ENCODE measurements around the gene CCDC85C. TPM values are rescaled to one million over a fixed set of nuclear protein-coding genes. Genes with fewer than 3 reads are reported as not detected.

The CCDC85C gene
- total RNA-seq, 4 donors from 2014 or later, result 0.88 to 56.3 (median 13.6) TPM

DNA sequence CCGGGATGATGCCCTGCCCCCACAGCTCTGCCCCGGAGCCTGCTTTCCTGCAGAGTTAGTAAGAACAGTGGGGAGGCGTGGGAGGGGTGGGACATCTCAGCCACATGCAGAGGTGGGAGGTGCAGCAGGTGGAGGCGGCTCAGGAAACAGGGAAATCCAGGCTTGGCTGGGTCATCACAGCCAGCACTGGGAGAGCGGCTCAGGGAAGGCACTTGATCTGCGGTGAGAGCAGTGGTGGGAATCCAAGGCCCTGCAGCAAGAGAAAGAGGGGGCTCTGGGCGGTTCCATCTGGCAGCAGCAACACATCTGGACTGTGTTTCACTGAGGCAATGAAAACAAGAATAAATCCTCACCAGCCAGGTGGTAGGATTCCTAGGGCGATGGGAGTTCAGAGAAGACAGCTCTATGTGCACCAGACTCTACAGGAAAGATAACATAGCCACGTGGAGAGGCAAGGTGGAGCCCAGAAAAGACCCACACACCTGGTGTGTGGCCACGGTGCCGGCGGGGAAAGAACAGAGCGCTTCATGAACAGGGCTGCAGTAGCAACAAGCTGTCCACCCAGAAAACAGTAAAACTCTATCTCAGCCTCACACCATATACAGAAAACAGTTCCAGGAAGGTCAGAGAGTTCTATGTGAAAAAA lies 57.6 kb downstream of the CCDC85C start:
- Histone ChIP-seq H3K27me3 (no peaks in the 10 kb centered on the region), H3K4me3 (no peak overlapping the region), H3K36me3 (no peaks in the 10 kb centered on the region), H3K9me3 (no peaks in the 10 kb centered on the region), H3K4me1 (no peaks in the 10 kb centered on the region), H3K27ac (peak overlapping the region; percentile 13 to 42)
- intact Hi-C loops (cut with DNase I; ENCODE audit: low total_unique reads), result no loop called here
- no peak for TF ChIP-seq POLR2A (IDR thresholded peaks at IDR 0.05)
- no peak for TF ChIP-seq CTCF (IDR thresholded peaks at IDR 0.05)
- DNase-seq, result peak in 1 of 2 donors; percentile 45

- H3K27me3 ChIP-seq, result no peaks in the 10 kb centered on the region
- H3K9me3 ChIP-seq, result no peaks in the 10 kb centered on the region
- no peak for DNase-seq
- H3K4me3 ChIP-seq, result no peak overlapping the region
- intact Hi-C loops (cut with DNase I; ENCODE audit: low total_unique reads), result no loop called here
- H3K4me1 ChIP-seq, result peaks cover 0 to 4% of the 10 kb centered on the region in 2 donors
- TF ChIP-seq CTCF (IDR thresholded peaks at IDR 0.05) (no peak), POLR2A (IDR thresholded peaks at IDR 0.05) (no peak)
- peak overlapping the region; percentile 8 to 42 for H3K27ac ChIP-seq
- no peaks in the 10 kb centered on the region for H3K36me3 ChIP-seq
Observed at GRCh38 chr14:99545586-99545985, 58.4 kb downstream of the CCDC85C start.

DNA sequence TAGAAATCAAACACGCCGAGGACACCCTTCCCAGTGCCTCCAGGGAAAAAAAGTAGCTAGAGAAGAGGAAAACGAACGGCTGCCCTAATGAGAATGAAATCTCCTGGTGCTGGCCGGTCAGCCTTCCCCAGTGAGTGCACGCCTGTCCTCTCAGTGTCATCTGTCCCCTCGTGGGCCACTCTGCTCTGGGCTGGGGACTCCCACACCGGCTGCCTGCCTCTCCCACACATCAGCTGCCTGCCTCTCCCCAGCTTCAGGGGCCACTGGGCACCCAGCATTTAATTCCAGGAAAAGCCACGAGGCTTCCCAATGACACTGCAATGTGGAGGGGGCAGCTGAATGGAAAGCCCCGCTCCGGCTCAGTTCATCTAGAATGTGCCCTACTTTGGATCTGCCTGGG lies 59.0 kb downstream of the CCDC85C start:
- Histone ChIP-seq H3K27ac (peak overlapping the region; percentile 41 to 42), H3K4me3 (no peak overlapping the region), H3K4me1 (peaks cover 0 to 4% of the 10 kb centered on the region in 2 donors), H3K36me3 (no peaks in the 10 kb centered on the region), H3K9me3 (no peaks in the 10 kb centered on the region), H3K27me3 (no peaks in the 10 kb centered on the region)
- no peak for DNase-seq
- intact Hi-C loops (cut with DNase I; ENCODE audit: low total_unique reads), result no loop called here
- TF ChIP-seq POLR2A (IDR thresholded peaks at IDR 0.05) (no peak), CTCF (IDR thresholded peaks at IDR 0.05) (no peak)

DNA sequence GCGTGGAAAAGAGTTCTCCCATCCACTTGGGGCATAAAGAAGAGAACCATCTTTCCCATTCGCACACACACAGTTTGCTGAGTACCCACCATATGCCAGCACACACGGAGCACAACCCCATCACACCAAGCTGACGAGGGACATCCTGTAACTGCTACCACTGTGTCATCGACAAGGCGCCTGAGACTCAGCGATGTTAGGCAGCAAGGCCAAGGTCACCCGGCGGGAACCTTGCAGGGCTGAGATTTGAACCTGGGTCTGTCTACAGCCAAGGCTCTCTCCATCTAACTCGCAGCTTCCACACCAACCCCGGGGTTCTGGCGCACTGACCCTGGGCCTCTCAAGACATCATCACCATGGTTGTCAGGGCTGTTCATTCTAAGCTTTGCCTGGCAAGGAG lies 60.0 kb downstream of the CCDC85C start:
- Histone ChIP-seq H3K9me3 (no peaks in the 10 kb centered on the region), H3K36me3 (no peaks in the 10 kb centered on the region), H3K4me1 (peaks cover 0 to 4% of the 10 kb centered on the region in 2 donors), H3K4me3 (no peak overlapping the region), H3K27me3 (no peaks in the 10 kb centered on the region), H3K27ac (no peak overlapping the region)
- TF ChIP-seq POLR2A (IDR thresholded peaks at IDR 0.05), result no peak
- no peak for DNase-seq
- intact Hi-C loops (cut with DNase I; ENCODE audit: low total_unique reads), result no loop called here

DNA sequence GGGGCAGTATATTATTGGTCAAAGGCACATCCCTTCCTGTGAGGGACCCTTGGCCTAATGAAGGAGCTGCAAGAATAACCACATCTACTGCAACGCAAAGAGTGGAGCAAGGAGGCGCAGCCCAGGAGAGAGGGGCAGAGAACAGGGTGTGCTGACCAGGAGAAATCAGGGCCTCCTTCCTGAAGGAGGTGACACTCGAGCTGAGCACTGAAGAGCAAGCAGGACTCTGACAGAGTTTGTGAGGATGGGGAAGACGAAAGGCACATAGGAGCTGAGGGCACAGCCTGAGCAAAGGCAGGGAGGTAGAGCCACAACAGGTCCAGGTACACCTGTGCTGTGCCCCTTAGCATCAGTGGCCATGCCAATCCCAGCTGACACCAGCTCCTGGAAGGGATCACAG lies 60.6 kb downstream of the CCDC85C start:
- Histone ChIP-seq H3K9me3 (no peaks in the 10 kb centered on the region), H3K4me1 (peaks cover under 1 to 4% of the 10 kb centered on the region in 2 donors), H3K36me3 (no peaks in the 10 kb centered on the region), H3K27ac (no peak overlapping the region), H3K27me3 (no peaks in the 10 kb centered on the region), H3K4me3 (no peak overlapping the region)
- DNase-seq, result no peak
- TF ChIP-seq CTCF (IDR thresholded peaks at IDR 0.05), result no peak
- no peak for TF ChIP-seq POLR2A (IDR thresholded peaks at IDR 0.05)
- intact Hi-C loops (cut with DNase I; ENCODE audit: low total_unique reads), result no loop called here
